Measurements from ENCODE around the gene DPH2.

Gene DPH2

DNA sequence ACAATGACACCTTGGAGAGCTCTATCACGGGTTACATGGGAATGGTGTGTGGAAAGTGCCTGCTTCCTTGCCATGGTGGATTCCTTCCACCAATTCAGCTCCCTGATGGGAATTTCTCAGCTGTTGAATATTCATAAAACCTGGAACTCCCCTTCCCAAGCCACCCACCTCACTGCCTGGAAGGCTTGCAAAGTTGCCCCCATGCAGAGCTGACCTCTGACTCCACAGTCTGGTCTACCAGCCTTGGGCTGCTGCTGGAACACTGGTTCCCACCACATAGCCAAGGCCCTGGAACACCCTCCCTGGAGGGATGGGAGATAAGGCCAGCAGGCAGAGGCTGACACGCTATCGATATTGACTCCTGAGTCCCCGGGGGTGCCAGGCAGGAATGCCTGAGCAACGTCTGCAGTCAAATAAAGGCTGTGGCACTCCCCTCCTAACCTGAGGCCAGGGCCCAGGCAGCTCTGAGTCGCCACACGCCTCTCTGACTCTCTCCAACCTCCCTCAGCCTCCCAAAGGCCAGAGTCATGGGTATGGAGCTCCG, 30.4 kb downstream of the DPH2 start:
- no peak for DNase-seq (ENCODE audit: low read depth)

DNA sequence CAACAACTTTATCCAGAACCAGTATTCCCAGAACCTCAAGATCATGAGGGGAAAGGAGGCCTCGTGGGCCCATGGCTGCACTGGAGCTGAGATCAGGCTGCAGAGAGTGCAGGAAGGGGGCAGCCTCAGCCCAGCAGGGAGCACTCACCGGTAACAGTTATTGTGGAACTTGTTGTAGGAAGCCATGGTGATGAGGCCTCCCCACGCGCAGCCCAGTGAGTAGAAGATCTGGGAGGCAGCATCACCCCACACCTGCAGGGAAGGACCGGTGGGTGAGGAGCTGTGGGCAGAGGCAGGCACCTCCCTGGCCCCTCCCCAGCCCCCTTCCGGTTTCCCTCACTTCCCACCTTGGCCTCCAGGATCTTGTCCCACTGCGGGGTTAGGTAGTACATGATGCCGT, 32.4 kb downstream of the DPH2 start:
- no peak for DNase-seq (ENCODE audit: low read depth)

DNA sequence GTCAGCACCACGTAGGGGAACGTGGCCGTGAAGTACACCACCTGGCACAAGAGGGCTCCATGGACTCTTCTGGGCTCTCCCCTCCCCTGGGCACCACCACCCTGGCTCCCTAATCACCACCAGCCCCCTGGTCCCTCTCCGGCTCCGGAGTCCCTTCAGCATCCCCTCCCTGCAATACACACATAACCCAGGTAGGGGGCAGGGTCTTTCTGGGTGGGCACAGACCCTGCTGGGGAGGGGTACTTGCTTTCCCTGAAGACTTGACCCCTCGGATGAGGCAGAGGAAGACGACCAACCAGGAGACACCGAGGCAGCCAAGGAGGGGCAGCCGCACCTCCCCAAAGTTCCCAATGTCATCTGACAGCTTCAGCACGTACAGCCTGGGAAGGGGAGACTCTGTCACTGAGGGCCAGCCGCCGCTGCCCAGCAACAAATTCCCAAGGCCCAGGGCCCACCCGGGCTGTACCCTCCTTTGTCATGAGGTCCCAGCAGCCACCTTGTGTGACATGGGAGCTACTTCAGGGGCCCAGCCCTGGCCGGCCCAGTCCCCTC, 32.9 kb downstream of the DPH2 start:
- DNase-seq (ENCODE audit: low read depth) = no peak

DNA sequence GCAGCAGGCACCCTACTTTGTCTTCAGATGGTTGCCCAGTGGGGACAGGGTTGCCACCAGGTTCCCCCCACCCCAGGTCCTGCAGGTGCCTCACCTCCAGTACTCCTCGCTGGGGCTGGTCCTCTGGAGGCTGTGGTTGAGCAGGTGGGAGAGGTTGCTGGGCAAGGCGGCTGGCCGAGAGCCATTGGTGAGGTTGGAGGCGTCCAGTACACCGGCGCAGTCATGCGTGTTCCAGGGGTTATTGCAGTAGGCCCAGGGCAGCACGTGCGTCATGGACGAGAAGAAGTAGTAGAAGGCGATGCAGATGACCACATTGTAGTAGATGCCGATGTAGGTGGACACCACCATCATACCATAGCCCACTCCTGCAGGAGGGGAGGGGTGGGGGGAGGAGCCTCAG, 38.4 kb downstream of the DPH2 start:
- DNase-seq (ENCODE audit: low read depth) = no peak

DNA sequence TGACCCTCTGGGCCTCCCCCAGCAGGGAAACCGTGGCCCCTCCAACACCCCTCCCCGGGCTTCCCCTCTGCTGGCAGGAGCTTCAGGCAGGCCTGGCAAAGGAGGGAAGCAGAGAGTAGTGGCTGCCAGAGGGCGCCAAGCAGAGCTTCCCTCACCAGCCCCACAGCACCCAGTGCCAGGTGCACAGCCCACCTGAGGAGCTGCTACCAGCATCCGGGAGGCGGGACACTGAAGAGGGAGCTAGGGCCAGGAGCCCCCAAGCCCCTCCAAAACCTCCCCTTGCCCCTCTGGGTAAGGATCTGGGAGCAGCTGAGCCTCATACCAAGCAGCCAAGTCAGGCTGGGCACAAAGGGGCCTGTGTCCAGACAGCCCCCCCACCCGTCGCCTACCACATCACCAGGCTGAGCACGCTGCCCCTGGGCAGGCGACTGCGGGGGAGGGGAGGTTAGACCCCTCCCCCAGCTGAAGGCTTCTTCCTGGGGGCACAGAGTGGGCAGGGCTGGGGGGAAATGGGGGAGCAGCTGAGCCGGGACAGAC, 41.2 kb downstream of the DPH2 start:
- DNase-seq (ENCODE audit: low read depth) = no peak

DNA sequence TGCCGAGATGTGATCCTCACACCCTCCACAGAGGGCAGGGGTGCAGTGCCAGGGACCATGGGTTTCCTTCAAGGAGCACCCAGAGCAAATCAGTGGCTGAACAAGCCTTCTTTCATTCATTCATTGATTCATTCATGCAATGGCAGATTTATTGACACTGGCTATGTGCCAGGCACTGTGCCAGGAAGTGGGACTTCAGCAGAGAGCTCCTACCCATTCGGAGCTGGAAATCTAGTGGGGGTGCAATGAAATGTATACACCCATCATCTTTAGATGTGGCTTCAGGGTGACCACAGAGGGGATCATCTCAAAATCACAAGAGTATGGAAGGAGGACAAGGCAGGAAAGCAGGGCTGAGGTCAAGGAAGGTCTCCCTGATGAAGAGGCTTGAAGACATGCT, 42.6 kb downstream of the DPH2 start:
- DNase-seq (ENCODE audit: low read depth) = no peak

DNA sequence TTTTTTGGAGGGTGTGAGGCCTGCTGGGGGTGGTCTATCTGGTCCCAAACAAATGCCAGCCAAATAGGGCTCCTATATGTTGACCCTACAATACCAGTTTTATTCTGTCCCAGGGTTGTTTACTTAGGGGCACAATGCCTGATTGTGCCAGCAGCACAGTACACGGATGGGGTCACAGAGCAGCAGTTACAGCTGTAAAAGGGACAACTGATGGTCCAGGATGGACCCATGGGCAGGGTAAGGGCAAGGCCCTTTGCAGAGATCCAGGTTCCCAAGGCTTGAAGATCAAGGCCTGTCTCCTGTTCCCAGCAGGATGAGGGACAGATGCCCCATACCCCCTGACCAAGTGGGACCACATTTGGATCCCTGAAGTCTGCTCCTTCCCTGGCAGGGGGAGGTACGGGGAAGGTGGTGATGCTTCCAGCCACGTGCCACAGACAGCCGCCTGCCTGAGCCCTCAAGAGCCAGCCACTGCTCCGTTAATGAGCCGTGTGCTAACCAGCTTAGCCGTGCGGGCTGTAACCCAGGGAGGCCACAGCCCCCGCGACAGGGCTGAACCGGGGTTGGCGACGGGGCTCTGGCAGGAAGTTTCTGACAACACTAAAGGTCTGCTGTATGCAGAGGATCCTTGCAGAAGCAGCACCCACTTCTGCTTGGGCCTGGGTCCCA, 43.3 kb downstream of the DPH2 start:
- no peak for DNase-seq (ENCODE audit: low read depth)

DNA sequence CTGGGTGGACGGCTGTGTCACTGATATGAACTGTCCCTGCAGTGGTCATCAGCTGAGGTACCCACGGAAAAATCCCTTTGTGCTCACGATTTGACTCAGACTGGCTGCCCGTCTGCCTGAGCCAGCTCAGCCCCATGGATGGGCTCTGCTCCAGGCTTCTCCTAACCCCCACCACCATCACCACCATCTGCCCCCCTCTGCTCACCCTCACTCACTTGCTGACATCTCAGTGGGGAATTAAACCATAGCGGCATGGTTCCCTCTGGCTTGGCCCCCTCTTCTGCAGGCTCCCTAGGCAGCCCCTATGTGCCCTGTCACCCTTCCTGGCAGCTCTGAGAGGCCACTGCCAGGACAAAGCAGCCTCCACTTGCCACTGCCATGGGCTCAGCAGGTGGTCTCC, 44.1 kb downstream of the DPH2 start:
- no peak for DNase-seq (ENCODE audit: low read depth)

DNA sequence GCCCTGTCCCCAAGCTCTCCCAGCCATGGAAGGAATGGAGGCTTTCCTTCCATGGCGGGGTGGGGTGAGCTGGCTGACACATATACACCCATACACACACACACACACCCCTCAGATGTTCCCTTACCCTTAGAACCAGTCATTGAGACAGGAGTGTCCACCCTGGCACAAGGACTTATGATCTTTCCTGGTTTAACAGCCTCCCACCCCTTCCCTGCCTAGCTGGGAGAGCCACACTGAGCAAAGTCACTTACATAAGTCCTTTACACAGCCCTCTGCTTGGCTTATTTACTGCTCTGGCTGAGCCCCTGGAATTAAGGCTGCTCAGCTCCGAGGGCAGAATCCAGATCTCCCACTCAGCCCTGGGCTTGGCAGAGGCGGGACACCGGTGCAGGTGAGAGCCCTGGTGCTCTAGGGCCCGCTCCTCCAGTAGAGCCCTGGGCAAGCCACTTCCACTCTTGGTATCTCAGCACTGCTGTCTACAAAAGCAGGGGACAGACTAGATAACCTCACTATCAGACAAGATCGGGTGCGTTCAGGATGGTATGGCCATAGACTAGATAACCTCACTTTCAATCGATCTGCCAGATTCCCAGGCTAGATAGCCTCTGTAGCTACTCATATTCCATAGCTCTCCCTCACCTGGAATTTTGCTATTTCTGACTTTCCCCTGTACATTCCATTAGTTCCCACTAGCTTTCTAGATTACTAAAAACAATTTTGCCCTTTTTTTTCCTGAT, 44.7 kb downstream of the DPH2 start:
- DNase-seq (ENCODE audit: low read depth) = no peak

DNA sequence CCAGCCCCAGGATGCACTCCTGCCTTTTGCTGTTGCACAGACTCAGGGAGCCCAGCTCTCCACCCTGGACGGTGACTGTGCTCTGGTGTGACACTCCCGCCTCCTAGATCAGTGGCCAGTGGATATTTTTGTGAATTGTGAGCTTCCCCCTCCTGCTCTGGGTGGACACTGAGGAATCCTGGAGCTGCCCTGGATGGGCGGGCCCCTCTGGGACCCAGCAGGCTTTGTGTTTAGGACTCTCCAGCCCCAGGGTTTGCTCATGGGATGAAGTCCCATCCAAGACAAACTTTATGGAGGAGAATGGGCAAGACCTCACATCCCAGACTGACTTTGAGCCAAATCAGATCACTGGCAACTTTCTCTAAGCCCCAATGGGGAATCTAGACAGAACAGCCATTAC, 45.4 kb downstream of the DPH2 start:
- DNase-seq (ENCODE audit: low read depth) = no peak

DNA sequence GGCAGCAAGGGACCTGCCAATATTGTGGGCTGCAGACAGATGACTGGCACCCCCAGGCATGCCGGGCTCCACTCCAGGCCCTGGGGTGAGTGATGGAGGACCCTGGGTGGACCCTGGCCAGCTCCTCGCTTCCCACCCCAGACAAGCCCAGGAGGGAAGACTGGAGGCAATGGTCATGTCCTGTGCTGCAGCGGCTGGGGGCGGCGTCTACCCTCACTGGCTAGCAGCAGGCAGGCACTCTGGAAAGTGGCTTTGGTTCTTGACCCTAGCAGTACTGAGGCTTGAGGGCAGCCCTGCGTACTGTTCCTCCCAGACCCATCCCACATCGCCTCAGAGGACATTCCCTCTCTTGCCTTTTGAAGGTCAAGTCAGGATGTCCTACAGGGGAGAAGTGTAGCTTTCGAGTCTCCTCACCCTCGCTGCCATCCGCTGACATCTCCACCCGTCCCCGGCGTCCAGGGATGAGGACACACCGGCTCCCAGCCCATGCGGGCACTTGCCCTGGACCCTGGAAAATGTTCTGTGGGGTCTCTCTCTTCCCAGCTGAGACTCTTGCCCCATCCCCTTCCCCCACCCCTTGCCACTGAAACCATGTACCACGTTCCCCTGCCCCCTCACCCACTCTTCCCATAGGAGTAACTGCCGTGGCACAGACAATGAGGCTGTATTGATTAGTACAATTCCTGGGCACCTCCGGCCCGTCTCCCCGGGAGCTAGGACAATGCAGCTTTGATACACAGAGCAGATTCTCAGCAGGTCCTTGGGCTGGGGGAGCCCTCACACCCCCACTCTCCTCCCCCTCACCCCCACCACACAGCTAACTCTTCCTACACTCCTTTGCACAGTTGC, 46.5 kb downstream of the DPH2 start:
- no peak for DNase-seq (ENCODE audit: low read depth)

DNA sequence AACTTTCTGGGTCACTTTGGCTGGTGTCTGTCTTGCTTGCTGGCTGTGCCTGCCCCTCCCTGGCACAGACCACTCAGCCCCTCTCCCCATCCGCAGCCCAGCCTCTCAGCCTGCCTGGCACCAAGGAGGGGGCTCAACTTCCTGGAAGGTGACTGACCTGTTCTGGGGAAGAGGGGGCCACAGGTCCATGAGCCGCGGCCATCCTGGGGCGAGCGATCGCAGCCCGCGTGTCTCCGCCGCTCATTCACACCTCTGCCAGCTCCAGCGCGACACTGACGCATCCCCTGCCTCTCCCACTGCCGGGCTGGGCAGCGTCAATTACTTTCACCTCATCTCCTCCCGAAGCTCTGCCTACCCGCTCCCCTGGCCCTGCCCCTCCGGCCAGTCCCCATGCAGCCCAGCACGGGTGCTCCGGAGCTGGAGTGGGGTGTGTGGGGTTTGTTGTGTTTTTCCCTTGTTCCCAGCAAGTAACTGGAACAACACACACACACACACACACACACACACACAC, 47.1 kb downstream of the DPH2 start:
- DNase-seq (ENCODE audit: low read depth) = no peak

DNA sequence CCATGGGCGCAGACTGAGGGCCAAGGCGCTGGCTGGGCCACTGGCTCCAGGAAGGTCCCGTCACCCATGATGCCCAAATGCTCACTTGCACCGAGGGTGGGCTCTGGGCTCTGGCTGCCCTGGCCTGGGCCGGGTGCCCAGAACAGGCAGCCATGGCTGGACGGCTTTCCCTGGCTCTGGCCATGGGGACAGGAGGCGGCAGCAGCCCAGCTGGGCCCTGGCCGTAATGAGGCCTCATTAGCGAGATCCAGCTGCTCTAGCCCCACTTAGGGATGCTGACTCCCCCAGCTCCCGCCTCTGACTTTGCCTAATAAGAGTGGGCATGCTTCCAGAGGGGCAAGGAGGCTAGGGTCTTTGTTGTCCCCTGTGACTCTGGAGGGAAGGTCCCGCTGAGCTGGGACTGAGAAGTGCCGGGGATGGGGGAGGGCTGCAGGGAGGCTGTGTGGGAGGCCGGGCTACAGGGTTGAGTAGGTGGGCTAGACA, 49.7 kb downstream of the DPH2 start:
- no peak for DNase-seq (ENCODE audit: low read depth)

DNA sequence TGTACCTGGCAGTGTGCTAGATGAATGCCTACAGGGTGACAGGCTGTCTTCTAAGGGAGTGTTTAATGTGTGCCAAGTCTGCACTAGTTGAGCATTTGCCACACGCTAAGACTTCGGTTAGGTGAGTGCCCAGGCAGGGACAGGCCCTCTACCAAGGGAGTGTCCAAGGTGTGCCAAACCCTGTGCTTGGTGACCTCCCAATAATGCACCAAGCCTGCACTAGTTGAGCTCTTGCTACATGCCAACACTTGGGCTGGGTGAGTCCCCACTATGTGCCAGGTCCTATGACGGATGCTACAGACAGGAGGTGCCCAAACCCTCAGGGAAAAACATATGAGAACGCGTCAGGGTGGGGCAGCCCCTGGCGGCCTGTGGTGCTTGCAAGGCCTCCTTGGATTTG, 50.7 kb downstream of the DPH2 start:
- DNase-seq (ENCODE audit: low read depth) = no peak

DNA sequence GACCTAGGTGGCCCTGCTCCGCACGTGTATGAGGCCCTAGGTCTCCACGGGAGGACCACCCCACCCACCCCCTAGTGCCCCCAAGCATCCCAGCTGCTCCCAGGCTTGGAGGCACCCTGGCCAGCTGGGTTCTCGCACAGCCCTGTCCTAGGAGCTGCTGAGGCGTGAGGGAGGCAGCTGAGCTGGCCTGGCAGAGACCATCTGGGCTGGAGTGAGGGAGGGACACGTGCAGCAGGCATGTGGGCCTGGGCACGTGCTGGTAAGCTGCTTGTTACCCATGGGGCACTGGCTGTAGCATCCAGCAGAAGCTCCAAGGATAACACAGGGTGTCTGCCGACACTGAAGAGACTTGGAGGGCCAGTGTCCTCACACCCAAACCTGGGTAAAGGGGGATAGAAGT, 51.3 kb downstream of the DPH2 start:
- DNase-seq (ENCODE audit: low read depth) = no peak

DNA sequence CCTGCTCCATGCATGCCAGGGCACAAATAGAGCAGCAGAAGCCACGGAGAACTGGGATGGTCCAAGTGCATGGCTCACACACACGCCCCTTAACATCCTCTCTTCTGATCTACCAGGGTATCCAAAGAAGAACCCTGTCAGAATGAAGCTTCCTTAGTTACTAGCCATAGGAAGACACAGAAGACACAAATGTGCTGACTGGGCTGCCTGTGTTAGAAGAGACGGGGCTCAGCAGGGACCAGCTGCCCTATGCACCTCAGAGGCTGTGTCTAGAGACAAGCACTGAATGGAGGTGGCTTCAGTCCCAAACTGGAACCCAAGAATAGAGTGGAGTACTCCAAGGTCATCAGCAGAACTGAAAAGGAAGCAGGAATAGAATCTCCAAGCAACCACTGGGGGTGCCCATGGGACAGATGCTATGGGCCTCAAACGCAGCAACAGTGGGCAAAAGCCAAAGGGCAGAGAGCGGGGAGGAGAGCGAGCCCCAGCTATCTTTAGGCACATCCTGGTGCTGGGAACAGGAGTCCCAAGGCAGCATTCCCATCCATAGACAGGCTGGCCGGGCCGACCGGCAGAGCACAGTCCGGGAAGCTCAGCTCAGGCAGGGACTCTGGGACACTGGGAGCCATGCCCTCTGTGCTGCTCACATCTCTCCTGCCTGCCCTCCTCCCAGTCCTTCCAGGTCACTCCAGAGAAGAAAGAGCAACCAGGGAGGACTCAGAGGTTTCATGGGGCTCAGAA, 51.9 kb downstream of the DPH2 start:
- no peak for DNase-seq (ENCODE audit: low read depth)
